Measurements from ENCODE around the gene TAF10.

TAF10 gene

DNA sequence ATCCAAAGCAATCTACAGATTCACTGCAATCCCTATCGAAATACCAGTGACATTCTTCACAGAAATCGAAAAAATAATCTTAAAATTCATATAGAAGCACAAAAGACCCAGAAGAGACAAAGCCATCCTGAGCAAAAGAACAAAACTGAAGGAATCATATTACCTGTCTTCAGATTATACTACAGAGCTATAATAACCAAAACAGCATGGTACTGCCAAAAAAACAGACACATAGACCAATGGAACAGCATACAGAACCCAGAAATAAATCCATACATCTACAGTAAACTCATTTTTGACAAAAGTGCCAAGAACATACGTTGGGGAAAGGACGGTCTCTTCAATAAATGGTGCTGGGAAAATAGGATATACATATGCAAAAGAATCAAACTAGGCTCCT is 27.5 kb downstream of the TAF10 start:
- DNase-seq (ENCODE audit: extremely low spot score) = no peak
- POLR2A ChIA-PET = no interaction called here
- no peak for TF ChIP-seq CTCF (IDR thresholded peaks at IDR 0.05; ENCODE audit: control extremely low read depth, extremely low read depth, low read depth, missing control alignments)
- CTCF ChIA-PET = no interaction called here

GRCh38 chr11:6583584-6583983 is 28.4 kb downstream of the TAF10 start:
- no peak for DNase-seq (ENCODE audit: extremely low spot score)
- POLR2A ChIA-PET = no interaction called here
- CTCF ChIA-PET = no interaction called here
- no peak for TF ChIP-seq CTCF (IDR thresholded peaks at IDR 0.05; ENCODE audit: control extremely low read depth, extremely low read depth, low read depth, missing control alignments)

- ChIA-PET CTCF (interaction anchor here (1.1 to 2.1 kb wide), 4 partner anchors 14 to 136 kb away, joined by 3 to 6 read pairs (median 4); no protein-coding TSS in a partner anchor), POLR2A (no interaction called here)
- DNase-seq (ENCODE audit: extremely low spot score) = no peak
These were observed 32.3 kb downstream of the TAF10 start for GRCh38 chr11:6579681-6580080.

DNA sequence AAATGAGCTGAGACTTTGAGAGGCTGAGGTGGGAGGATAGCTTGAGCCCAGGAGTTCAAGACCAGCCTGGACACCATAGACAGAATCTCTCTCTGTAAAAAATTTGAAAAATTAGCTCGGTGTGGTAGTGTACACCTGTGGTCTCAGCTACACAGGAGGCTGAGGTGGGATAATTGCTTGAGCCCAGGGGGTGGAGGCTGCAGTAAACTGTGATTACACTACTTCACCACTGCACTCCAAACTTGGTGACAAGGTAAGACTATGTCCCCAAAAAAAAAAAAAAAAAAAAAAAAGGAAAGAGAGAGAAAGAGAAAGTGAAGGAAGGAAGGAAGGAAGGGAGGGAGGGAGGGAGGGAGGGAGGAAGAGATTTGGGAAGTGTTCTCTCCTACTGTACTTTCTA is 33.9 kb downstream of the TAF10 start:
- no peak for TF ChIP-seq CTCF (IDR thresholded peaks at IDR 0.05; ENCODE audit: control extremely low read depth, extremely low read depth, low read depth, missing control alignments)
- POLR2A ChIA-PET = no interaction called here
- CTCF ChIA-PET = interaction anchor here (0.7 to 1.6 kb wide), 3 partner anchors 9 to 134 kb away, joined by 3 to 4 read pairs (median 3); no protein-coding TSS in a partner anchor
- DNase-seq (ENCODE audit: extremely low spot score) = no peak

More at GRCh38 chr11:6579681-6580080, 32.3 kb downstream of the TAF10 start:
- TF ChIP-seq CTCF (IDR thresholded peaks at IDR 0.05; ENCODE audit: control extremely low read depth, extremely low read depth, low read depth, missing control alignments) = no peak

DNA sequence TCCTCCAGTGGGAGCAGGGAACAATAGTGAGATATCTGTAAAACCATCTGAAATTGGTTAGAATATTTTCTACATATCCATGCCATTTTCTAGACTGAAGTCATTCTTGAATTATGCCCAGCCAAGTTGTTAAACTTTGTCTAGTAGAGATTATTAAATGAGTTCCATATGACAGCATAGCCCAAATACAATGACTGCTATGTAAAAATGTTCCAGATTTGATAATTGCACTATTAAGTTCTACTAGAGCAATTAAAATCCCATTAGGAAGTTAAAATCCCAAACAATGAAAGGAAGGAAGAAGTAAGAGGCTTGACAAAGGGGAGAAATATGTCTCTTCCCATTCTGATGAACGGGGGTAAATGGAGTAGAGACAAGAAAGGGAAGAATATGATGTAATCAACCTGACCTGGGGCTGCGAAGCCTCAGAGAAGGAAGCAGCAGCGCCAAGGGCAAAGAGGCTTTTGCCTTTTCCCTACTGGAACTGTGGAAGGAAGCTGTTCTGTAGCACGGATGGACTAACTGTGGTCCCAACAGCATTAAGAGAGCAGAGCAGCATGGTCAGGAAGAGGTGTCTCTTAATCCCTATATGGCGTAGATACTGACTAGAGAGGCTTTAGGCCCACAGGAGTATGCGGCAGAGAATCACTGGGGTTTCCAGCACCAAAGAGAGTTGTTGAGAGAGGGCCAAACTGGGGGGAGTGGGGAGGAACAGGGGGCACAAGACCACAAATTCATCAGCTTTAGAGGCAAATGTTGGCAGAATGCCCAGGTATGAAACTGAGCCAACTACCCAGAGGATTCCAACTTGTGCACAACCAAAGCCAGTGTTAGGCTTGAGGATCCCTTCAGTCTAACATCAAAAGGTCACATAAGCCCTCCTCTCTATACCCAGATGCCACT is 35.3 kb downstream of the TAF10 start:
- POLR2A ChIA-PET = no interaction called here
- CTCF ChIA-PET = interaction anchor here (1.4 to 1.6 kb wide), 4 partner anchors 8 to 133 kb away, joined by 3 to 4 read pairs (median 3); no protein-coding TSS in a partner anchor
- no peak for TF ChIP-seq CTCF (IDR thresholded peaks at IDR 0.05; ENCODE audit: control extremely low read depth, extremely low read depth, low read depth, missing control alignments)
- no peak for DNase-seq (ENCODE audit: extremely low spot score)

- CTCF ChIA-PET = interaction anchor here (1.0 to 1.6 kb wide), 6 partner anchors 9 to 109 kb away, joined by 3 to 6 read pairs (median 3); no protein-coding TSS in a partner anchor
- POLR2A ChIA-PET = no interaction called here
- no peak for DNase-seq (ENCODE audit: extremely low spot score)
- TF ChIP-seq CTCF (IDR thresholded peaks at IDR 0.05; ENCODE audit: control extremely low read depth, extremely low read depth, low read depth, missing control alignments) = no peak
These were observed 37.0 kb downstream of the TAF10 start for GRCh38 chr11:6574816-6575715.
